SK-N-MC (cell line): ENCODE measurements around the gene ASTN2.

ENCODE experiments used
- DNase-seq: peaks from one replicate; pipeline ENCODE4 v3.0.0-alpha.2; 2011; ENCODE audit warnings: low read depth, low spot score
- H3K27ac ChIP-seq: fragments of 200-600 bp; sonication (generic); 2 replicates; pipeline ENCODE4 v1.5.1; 2016; ENCODE audit warnings: mixed run types
- H3K36me3 ChIP-seq: fragments of 200-600 bp; sonication (generic); 2 replicates; pipeline ENCODE4 v1.6.1; 2017; ENCODE audit warnings: antibody characterized with exemption, low read length, mixed read lengths; ENCODE audit not compliant: insufficient read depth
- H3K4me3 ChIP-seq: fragments of 200-600 bp; sonication (generic); 2 replicates; pipeline ENCODE4 v1.5.1; 2016
- H3K9ac ChIP-seq: fragments of 200-600 bp; sonication (generic); 2 replicates; pipeline ENCODE4 v1.8.0; 2017; ENCODE audit warnings: mixed run types, mixed read lengths; ENCODE audit not compliant: insufficient read length
- H3K9me3 ChIP-seq: fragments of 200-600 bp; sonication (generic); 2 replicates; pipeline ENCODE4 v1.6.1; 2017; ENCODE audit warnings: low read depth, mild to moderate bottlenecking, antibody characterized with exemption, low read length, moderate library complexity, mixed read lengths
- EZH2 ChIP-seq: fragments of 200-600 bp; sonication (generic); IDR thresholded peaks from one replicate; pipeline ENCODE4 v1.6.1; 2017; ENCODE audit warnings: antibody characterized with exemption
- FOXP2 ChIP-seq: optimal IDR thresholded peaks from 2 replicates; pipeline ENCODE3; 2011; ENCODE audit warnings: mild to moderate bottlenecking, moderate library complexity; ENCODE audit not compliant: insufficient read depth; ENCODE audit errors: extremely low read length, control extremely low read depth
- POLR2AphosphoS5 ChIP-seq: IDR thresholded peaks from 2 replicates; pipeline ENCODE4 v1.6.1; 2012; ENCODE audit warnings: mild to moderate bottlenecking, low read depth, low read length, borderline replicate concordance

Gene ASTN2

DNA sequence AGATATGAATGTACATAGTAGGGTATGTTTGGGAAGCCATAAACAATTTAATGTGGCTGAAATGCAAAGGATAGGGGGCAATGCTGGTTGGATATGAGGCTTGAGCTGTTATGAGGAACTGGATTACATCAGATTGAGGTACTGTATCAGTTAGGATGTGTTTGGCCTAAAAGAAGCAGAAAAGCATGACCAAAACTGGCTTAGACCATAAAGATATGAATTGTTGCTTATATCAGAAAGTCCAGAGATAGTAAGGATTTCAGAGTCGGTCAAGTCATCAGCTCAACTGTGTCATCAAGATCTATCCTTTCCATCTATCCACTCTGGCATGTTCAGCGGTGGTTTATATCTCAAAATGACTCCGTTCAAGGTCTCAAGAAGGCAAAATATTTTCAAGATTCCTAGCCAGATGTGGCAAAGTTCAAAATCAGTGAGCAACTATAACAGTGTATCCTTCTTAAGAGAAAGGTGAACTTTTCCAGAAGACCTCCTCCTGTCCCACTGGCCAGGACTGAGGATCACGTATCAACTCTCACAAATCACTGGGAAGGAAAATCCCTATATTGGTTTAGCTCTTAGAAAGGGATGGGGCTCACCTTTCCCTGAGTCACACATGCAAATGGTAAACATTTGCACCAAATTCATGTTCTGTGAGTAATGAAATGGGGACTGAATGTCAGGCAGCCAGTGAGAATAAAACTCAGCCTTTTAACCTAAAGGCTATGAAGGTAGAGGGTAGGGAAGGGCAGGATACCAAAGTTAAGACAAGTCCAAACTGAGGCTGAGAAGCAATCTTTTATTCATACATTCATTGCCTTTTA is 469.9 kb downstream of the ASTN2 start:
- H3K36me3 ChIP-seq = no peaks in the 10 kb centered on the region
- H3K9me3 ChIP-seq = no peaks in the 10 kb centered on the region
- H3K27ac ChIP-seq = no peak overlapping the region
- no peak overlapping the region for H3K4me3 ChIP-seq
- H3K9ac ChIP-seq = no peak overlapping the region
- TF ChIP-seq POLR2AphosphoS5 = no peak
- TF ChIP-seq FOXP2 = no peak
- TF ChIP-seq EZH2 = no peak
- no peak for DNase-seq

DNA sequence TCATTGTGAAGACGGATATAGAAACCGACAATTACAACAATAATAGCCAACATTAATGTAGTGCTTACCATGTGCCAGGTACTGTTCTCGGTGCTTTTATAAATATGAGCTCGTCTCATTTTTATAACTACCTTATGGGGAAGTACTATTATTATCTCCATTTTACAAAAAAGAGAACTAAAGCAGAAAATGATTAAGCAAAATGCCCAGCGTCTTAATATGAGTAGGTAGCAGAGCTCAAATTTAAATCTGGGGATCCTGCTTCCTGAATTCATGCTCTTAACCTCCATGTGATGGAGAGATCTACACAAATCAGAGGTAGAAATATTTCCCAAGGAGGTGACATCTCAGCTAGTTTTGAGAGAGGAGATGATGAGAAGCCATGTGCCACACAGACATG is 470.9 kb downstream of the ASTN2 start:
- DNase-seq = no peak
- H3K36me3 ChIP-seq = no peaks in the 10 kb centered on the region
- no peak overlapping the region for H3K4me3 ChIP-seq
- H3K9me3 ChIP-seq = no peaks in the 10 kb centered on the region
- no peak overlapping the region for H3K27ac ChIP-seq
- no peak overlapping the region for H3K9ac ChIP-seq
- TF ChIP-seq POLR2AphosphoS5 (no peak), FOXP2 (no peak), EZH2 (no peak)

DNA sequence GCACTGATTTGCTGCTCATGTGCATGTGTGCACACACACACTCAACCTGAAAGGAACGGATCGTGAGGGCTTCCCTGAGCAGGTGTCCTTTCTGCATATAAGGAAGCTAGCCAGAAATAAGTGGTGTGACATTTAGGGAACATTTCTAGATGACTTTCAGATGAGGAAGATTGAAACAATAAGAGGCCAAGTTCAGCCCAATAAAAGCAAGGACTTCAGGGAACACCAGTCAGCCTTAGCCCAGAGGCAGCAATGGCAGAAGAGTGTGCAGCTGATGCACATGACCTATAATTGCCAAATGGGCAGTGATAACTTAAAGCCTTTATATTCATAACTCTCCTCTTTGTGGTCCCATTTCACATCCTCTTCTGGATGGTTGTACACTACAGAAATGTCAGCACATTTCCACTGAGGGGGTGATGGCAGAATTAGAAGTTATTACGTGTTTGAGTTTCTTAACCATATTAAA is 472.2 kb downstream of the ASTN2 start:
- Histone ChIP-seq H3K9ac (no peak overlapping the region), H3K27ac (no peak overlapping the region), H3K9me3 (no peaks in the 10 kb centered on the region), H3K4me3 (no peak overlapping the region), H3K36me3 (no peaks in the 10 kb centered on the region)
- TF ChIP-seq EZH2 (no peak), FOXP2 (no peak), POLR2AphosphoS5 (no peak)
- no peak for DNase-seq

DNA sequence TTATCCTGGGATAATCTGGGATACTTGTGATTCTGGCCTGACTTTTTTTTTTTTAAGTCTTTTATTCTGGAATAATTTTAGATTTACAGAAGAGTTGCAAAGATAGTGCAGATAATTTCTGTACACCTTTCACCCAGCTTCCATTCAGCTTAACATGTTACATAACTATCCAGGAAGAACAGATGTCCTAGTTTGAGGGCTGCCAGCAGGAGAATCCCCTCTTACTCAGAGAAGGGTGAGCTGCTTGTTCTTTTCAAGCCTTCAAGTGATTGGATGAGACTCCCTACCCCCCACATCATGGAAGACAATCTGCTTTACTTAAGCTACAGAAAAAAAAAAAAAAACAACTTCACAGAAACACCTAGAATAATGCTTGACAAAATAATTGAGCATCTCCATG is 473.6 kb downstream of the ASTN2 start:
- H3K4me3 ChIP-seq = no peak overlapping the region
- H3K36me3 ChIP-seq = no peaks in the 10 kb centered on the region
- H3K9ac ChIP-seq = no peak overlapping the region
- H3K27ac ChIP-seq = no peak overlapping the region
- no peaks in the 10 kb centered on the region for H3K9me3 ChIP-seq
- TF ChIP-seq POLR2AphosphoS5 (no peak), FOXP2 (no peak), EZH2 (no peak)
- DNase-seq = no peak

DNA sequence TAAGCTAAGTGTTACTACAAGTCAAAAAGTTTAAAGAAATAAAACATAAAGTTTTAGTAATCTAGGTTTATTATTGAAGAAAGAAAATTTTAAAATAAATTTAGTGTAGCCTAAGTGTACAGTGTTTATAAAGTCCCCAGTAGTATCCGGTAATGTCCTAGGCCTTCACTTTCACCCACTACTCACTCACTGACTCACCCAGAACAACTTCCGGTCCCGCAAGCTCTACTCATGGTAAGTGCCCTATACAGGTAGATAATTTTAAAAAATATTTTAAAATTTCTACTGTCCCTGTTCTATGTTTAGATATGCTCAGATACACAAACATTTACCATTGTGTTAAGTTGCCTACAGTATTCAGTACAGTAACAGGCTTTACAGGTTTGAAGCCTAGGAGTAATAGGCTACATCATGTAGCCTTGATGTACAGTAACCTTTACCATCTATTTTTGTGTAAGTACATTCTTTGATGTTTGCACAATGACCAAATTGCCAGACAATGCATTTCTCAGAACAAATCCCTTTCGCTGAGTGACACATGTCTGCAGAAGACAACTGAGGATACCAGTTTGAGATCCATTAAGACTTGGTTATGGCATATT is 474.1 kb downstream of the ASTN2 start:
- H3K9ac ChIP-seq = no peak overlapping the region
- H3K36me3 ChIP-seq = no peaks in the 10 kb centered on the region
- TF ChIP-seq POLR2AphosphoS5 (no peak), EZH2 (no peak), FOXP2 (no peak)
- no peak overlapping the region for H3K27ac ChIP-seq
- no peaks in the 10 kb centered on the region for H3K9me3 ChIP-seq
- no peak for DNase-seq
- no peak overlapping the region for H3K4me3 ChIP-seq

DNA sequence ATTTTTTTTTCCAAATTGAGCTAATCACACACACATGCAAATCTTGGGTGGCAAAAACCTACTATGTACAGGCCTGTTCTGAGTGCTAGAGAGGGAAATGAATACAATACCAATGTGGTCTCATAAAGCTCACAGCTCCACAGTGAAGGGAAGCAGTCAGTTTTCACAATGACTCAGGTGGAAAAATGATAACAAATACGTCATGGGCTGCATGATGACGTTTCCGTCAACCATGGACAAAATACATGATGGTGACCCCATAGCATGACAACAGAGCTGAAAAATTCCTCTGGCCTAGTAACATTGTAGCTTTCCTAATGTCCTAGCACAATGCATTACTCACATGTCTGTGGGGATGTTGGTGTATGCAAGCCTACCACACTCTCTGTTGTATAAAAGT is 475.2 kb downstream of the ASTN2 start:
- no peak for DNase-seq
- H3K4me3 ChIP-seq = no peak overlapping the region
- no peak for TF ChIP-seq FOXP2
- TF ChIP-seq POLR2AphosphoS5 = no peak
- TF ChIP-seq EZH2 = no peak
- no peak overlapping the region for H3K27ac ChIP-seq
- H3K36me3 ChIP-seq = no peaks in the 10 kb centered on the region
- no peaks in the 10 kb centered on the region for H3K9me3 ChIP-seq
- no peak overlapping the region for H3K9ac ChIP-seq

DNA sequence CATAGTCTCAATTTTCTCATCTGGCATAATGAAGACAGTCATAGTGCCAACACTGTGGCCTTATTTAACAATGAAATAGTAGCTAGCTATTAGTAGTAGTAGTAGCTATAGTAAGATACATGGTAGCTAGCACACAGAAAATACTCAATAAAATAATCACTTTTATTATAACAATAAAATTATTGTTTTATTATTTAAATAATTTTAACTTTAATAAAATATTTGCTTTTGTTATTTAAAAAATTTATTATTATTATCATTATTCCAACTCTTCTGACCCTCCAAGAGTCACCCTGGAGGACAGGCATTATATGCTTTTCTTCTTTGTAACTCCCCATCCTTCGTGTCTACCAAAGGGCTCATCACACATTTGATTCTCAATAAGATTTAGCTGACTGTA is 475.7 kb downstream of the ASTN2 start:
- Histone ChIP-seq H3K36me3 (no peaks in the 10 kb centered on the region), H3K9ac (no peak overlapping the region), H3K27ac (no peak overlapping the region), H3K4me3 (no peak overlapping the region), H3K9me3 (no peaks in the 10 kb centered on the region)
- DNase-seq = no peak
- TF ChIP-seq POLR2AphosphoS5 (no peak), FOXP2 (no peak), EZH2 (no peak)

DNA sequence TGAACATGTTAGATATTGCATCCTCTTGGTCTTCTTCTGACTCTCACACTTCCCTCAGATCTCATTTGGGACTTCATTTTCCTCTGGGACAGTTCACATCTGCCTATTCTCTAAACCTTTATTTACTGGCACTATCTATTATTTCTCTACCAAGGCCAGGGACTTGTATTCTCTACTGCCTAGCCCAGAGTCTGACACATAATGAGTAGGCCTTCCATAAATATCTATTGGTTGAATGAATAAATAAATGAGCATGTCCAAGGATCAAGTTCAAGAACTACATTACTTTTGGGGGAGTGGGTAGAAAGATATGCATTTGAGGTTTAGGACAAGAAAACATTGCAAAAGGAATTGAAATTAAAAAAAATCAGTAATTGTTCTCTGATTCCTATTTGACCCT is 477.5 kb downstream of the ASTN2 start:
- no peaks in the 10 kb centered on the region for H3K36me3 ChIP-seq
- no peak overlapping the region for H3K4me3 ChIP-seq
- no peaks in the 10 kb centered on the region for H3K9me3 ChIP-seq
- no peak for TF ChIP-seq FOXP2
- no peak for TF ChIP-seq POLR2AphosphoS5
- no peak for TF ChIP-seq EZH2
- H3K27ac ChIP-seq = no peak overlapping the region
- H3K9ac ChIP-seq = no peak overlapping the region
- DNase-seq = no peak

DNA sequence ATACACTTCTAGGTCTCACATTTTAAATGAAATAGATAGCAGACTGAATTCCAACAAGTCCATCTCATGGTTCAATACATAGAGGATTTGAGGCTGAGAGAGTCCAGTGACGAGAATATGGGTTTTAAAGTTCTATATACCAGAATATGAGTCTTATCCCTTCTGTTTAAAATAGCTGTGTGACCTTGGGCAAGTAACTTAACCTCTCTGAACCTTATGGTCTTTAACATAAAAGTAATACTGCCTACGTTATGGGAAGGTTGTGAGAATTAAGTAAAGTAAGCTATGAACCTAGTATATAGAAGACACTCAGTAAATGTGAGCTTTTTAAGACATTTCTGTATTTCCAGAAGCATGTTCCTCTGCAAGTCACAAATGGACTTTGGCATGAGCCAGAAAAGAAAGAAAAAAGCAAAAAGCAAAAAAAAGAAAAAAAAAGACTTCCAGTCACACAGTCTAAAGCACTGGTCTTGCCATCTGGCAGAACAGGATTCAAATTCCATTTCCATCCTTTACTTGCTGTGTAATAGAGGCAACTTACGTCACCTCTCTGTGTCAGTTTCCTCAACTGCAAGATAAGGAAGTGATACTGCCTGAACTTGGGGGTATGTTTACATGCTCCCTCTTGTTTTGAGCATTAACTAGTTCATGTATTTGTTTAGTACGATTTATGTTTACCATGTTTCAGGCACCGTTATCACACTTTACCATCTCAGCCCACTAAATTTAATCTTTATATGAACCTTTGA is 479.5 kb downstream of the ASTN2 start:
- no peak overlapping the region for H3K27ac ChIP-seq
- H3K9me3 ChIP-seq = no peaks in the 10 kb centered on the region
- H3K36me3 ChIP-seq = no peaks in the 10 kb centered on the region
- DNase-seq = no peak
- no peak overlapping the region for H3K9ac ChIP-seq
- H3K4me3 ChIP-seq = no peak overlapping the region
- TF ChIP-seq EZH2 (no peak), POLR2AphosphoS5 (no peak), FOXP2 (no peak)
